Lung (tissue), 12 donors: ENCODE measurements around the gene SMAD1. TPM values are rescaled to one million over a fixed set of nuclear protein-coding genes. Genes with fewer than 3 reads are reported as not detected.
"Not testable (repeated sequence)": the region's sequence is repeated elsewhere in the genome, so short reads cannot be mapped to it uniquely, and the experiment has no call there.

Experiments
- ATAC-seq: fragments of 200-7000 bp; cut with Tn5 transposase; one replicate; pipeline ENCODE4 v1.9.1; 2020; ENCODE audit warnings: moderate number of reproducible peaks; ENCODE audit not compliant: insufficient read depth, low FRiP score
- DNase-seq, 3 donors: peaks; one replicate each; pipeline ENCODE4 v3.0.0-alpha.2; 2013 to 2017
- H3K27ac ChIP-seq, 2 donors: one replicate each; pipeline ENCODE4 v1.5.1; 2013; ENCODE audit warnings: mild to moderate bottlenecking in 2 of 2, moderate library complexity in 2 of 2, control low read depth in 1 of 2, inconsistent platforms in 1 of 2, low read depth in 1 of 2, low read length in 1 of 2
- H3K27me3 ChIP-seq, 3 donors: one replicate each; pipeline ENCODE4 v1.5.1; 2013; ENCODE audit warnings: low read length in 2 of 3; ENCODE audit not compliant: control insufficient read depth in 3 of 3, insufficient read depth in 3 of 3
- H3K36me3 ChIP-seq, 4 donors: one replicate each; pipeline ENCODE4 v1.5.1; 2013; ENCODE audit warnings: low read length in 4 of 4, mild to moderate bottlenecking in 1 of 4, moderate library complexity in 1 of 4; ENCODE audit not compliant: control insufficient read depth in 4 of 4, insufficient read depth in 4 of 4
- H3K4me1 ChIP-seq, 5 donors: one replicate each; pipeline ENCODE4 v1.5.1; 2013; ENCODE audit warnings: low read length in 5 of 5, mild to moderate bottlenecking in 2 of 5, moderate library complexity in 1 of 5; ENCODE audit not compliant: control insufficient read depth in 5 of 5, insufficient read depth in 5 of 5
- H3K4me3 ChIP-seq: one replicate; pipeline ENCODE4 v1.5.1; 2013; ENCODE audit warnings: mild to moderate bottlenecking, control low read depth, moderate library complexity
- H3K9ac ChIP-seq, 2 donors: one replicate each; pipeline ENCODE4 v1.5.1; 2013; ENCODE audit warnings: low read length in 2 of 2, control low read depth in 1 of 2; ENCODE audit not compliant: insufficient read depth in 1 of 2
- H3K9me3 ChIP-seq, 4 donors: one replicate each; pipeline ENCODE4 v1.5.1; 2013; ENCODE audit warnings: low read length in 3 of 4, mild to moderate bottlenecking in 1 of 4, moderate library complexity in 1 of 4; ENCODE audit not compliant: control insufficient read depth in 4 of 4, insufficient read depth in 3 of 4
- WGBS, 2 donors: extraction: QIAGEN DNeasy Blood & Tissue Kit; methylation state at CpG; one replicate each; pipeline ENCODE4 v1.1.7; 2013; 5-methylcytosine and 5-hydroxymethylcytosine counted together
- polyA plus RNA-seq, 2 donors: library from polyadenylated mRNA; stranded (reverse); fragments of 200-250 nt; gene quantifications; one replicate each; pipeline ENCODE4 v1.2.1, GENCODE V29; 2013
- total RNA-seq, 2 donors: library from RNA; depleted of rRNA in 1 of 2; stranded (reverse); fragments of >200 nt in 1 of 2; gene quantifications; one replicate each; pipeline ENCODE4 v1.2.1, GENCODE V29; 2014 to 2021
- TF ChIP-seq, protein P1 (sequence below): IDR thresholded peaks from 2 replicates; pipeline ENCODE4 v1.5.1; 2012; ENCODE audit warnings: mild to moderate bottlenecking; ENCODE audit errors: control extremely low read depth, extremely low read depth
- donor health status: control.
- donor health status: control.
- donor health status: Bipolar disorder and iron deficiency.
- donor health status: healthy.
- donor health status: DM: yes; HTN: yes; CAD: no.

Gene SMAD1
- total and polyA plus RNA-seq, 4 donors, result 3.7 to 50.3 (median 19.9) TPM

DNA sequence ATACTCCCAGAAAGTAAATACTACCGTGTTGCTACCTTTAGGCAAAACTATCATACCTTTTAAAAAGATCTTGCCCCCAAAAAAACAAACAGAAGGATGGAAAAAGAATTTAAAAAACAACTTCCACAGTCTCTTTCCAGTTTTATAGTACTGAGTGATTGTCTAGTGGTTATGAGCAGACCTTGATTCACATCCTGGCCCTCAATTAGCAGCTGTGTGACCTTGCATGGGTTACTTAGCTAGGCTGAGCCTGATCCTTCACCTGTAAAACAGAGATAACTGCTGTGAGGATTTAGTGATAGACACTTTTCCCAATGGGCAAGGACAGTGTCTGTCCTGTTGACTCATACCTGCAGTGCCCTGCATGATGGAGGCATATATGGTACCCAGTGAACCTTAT, 49.0 kb downstream of the SMAD1 start:
- DNase-seq (no peak), ATAC-seq (no peak)
- WGBS, 2 donors, result 81 to 86% methylated on average over 1 of the region's 1 CpG
- Histone ChIP-seq H3K27me3 (no peaks in the 10 kb centered on the region), H3K4me1 (peaks cover 0 to 15% (median 0%) of the 10 kb centered on the region in 5 donors), H3K9me3 (no peaks in the 10 kb centered on the region), H3K9ac (no peak overlapping the region), H3K27ac (no peak overlapping the region), H3K4me3 (no peak overlapping the region), H3K36me3 (peaks cover 0 to 3% (median under 1%) of the 10 kb centered on the region in 4 donors)
- TF ChIP-seq, protein P1, sequence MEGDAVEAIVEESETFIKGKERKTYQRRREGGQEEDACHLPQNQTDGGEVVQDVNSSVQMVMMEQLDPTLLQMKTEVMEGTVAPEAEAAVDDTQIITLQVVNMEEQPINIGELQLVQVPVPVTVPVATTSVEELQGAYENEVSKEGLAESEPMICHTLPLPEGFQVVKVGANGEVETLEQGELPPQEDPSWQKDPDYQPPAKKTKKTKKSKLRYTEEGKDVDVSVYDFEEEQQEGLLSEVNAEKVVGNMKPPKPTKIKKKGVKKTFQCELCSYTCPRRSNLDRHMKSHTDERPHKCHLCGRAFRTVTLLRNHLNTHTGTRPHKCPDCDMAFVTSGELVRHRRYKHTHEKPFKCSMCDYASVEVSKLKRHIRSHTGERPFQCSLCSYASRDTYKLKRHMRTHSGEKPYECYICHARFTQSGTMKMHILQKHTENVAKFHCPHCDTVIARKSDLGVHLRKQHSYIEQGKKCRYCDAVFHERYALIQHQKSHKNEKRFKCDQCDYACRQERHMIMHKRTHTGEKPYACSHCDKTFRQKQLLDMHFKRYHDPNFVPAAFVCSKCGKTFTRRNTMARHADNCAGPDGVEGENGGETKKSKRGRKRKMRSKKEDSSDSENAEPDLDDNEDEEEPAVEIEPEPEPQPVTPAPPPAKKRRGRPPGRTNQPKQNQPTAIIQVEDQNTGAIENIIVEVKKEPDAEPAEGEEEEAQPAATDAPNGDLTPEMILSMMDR, result no peak

DNA sequence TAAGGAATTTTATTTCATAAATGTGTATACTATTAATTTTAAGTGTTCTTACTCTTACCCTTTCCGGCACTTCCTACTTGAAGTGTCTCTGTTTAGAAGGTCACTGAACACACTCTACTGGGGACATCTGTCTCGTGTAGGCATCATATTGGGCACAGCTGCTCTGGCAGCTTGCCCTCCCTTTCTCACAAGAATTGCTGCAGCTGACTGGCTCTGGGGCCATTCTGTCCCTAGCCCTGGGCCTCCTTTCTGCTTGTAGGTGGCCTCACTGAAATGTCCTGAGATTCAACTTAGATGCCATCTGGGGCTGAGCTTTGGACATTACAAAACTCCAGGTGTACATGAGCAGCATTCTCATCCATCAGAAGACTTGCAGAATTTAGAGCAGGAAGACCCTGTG, 49.6 kb downstream of the SMAD1 start:
- ATAC-seq (no peak), DNase-seq (no peak)
- Histone ChIP-seq H3K4me3 (no peak overlapping the region), H3K36me3 (peaks cover 0 to 3% (median under 1%) of the 10 kb centered on the region in 4 donors), H3K27ac (no peak overlapping the region), H3K9ac (no peak overlapping the region), H3K4me1 (peaks cover 0 to 17% (median 0%) of the 10 kb centered on the region in 5 donors), H3K27me3 (no peaks in the 10 kb centered on the region), H3K9me3 (no peaks in the 10 kb centered on the region)
- TF ChIP-seq, protein P1, result no peak
- WGBS, 2 donors, result 54 to 60% methylated on average over 2 of the region's 2 CpGs

DNA sequence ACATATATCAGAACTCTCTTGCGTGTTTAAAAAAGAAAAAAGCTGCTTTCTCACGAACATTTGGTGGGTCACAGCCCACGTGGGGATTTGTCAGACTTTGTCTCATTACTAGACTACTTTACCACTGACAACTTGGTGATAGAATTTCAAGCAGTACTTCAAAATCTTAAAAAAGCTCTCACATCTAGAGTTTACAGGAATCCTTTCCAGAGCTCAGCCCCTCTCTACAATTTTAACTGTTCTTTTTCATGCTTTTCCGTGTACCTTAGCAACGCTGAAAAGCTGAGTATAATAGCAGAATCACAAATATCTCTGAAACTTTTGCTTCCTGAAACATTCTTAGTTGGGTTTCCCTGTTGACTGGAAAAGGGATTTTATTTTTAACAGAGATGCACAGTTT, 50.2 kb downstream of the SMAD1 start:
- Histone ChIP-seq H3K4me1 (peaks cover 0 to 19% (median 0%) of the 10 kb centered on the region in 5 donors), H3K9ac (no peak overlapping the region), H3K27me3 (no peaks in the 10 kb centered on the region), H3K9me3 (no peaks in the 10 kb centered on the region), H3K27ac (no peak overlapping the region), H3K36me3 (peaks cover 0 to 3% (median under 1%) of the 10 kb centered on the region in 4 donors), H3K4me3 (no peak overlapping the region)
- TF ChIP-seq, protein P1, result no peak
- DNase-seq (peak in 1 of 3 donors; percentile 24), ATAC-seq (peak; percentile 75)
- 70 to 88% methylated on average over 5 of the region's 5 CpGs for WGBS, 2 donors

DNA sequence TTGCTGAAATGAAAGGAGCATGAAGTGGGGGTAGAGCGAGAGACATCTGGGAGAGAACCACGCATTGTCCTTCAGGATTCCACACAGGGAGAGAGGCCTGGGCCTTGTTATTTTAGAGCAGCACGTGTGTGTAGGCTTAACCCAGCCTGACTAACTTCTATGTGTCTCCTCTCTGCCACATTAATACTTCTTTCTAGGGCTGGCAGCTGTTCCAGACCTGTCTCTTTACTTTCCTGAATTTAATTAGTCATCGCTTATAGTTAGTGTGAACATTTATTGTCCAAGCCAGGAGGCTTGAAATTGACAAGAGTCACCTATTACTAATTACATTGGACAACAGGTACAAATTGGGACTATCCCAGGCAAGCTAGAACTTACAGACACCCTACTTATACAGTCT, 51.3 kb downstream of the SMAD1 start:
- H3K36me3 ChIP-seq, result peaks cover 0 to 3% (median 0%) of the 10 kb centered on the region in 4 donors
- no peaks in the 10 kb centered on the region for H3K27me3 ChIP-seq
- no peak for ATAC-seq
- H3K9me3 ChIP-seq, result no peaks in the 10 kb centered on the region
- no peak overlapping the region for H3K27ac ChIP-seq
- no peak overlapping the region for H3K4me3 ChIP-seq
- no peak overlapping the region for H3K9ac ChIP-seq
- WGBS, 2 donors, result 85 to 90% methylated on average over 4 of the region's 4 CpGs
- H3K4me1 ChIP-seq, result peaks cover 0 to 23% (median 0%) of the 10 kb centered on the region in 5 donors
- no peak for DNase-seq
- TF ChIP-seq, protein P1, result no peak

DNA sequence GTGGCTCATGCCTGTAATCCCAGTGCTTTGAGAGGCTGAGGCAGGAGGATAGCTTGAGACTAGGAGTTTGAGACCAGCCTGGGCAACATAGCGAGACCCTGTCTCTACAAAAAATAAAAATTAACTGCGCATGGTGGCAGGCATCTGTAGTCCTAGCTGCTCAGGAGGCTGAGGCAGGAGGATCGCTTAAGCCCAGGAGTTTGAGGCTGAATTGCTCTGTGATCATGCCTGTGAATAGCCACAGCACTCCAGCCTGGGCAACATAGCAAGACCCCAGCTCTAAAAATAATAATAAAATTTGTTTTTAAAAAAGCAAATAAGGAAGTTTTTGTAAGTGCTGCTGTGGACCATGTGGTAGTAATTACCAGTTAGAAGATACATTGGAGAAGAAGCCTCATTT, 51.8 kb downstream of the SMAD1 start:
- H3K4me3 ChIP-seq, H3K9me3 ChIP-seq, H3K9ac ChIP-seq, DNase-seq, H3K36me3 ChIP-seq, ATAC-seq, H3K27me3 ChIP-seq, H3K27ac ChIP-seq: not testable (repeated sequence)
- 97 to 99% methylated on average over 3 of the region's 3 CpGs for WGBS, 2 donors
- H3K4me1 ChIP-seq, result peaks cover 0 to 23% (median 0%) of the 10 kb centered on the region in 5 donors
